Ascending aorta (tissue), 2 donors: ENCODE results near the gene CELF4. TPM values are rescaled to one million over a fixed set of nuclear protein-coding genes. Genes with fewer than 3 reads are reported as not detected.

Experiments
- DNase-seq, 2 donors: peaks; one replicate each; pipeline ENCODE4 v3.0.0-alpha.2; 2019; ENCODE audit warnings: low spot score in 2 of 2
- H3K27ac ChIP-seq, 2 donors: fragments of 200-600 bp; sonication (generic); one replicate each; pipeline ENCODE4 v1.5.1; 2016 to 2017; ENCODE audit warnings: mild to moderate bottlenecking in 1 of 2
- H3K27me3 ChIP-seq: fragments of 200-600 bp; sonication (generic); one replicate; pipeline ENCODE4 v1.5.1; 2017
- H3K36me3 ChIP-seq, 2 donors: fragments of 200-600 bp; sonication (generic); one replicate each; pipeline ENCODE4 v1.5.1; 2016
- H3K4me1 ChIP-seq, 2 donors: fragments of 200-600 bp; sonication (generic); one replicate each; pipeline ENCODE4 v1.5.1; 2016 to 2017; ENCODE audit warnings: mild to moderate bottlenecking in 1 of 2
- H3K4me3 ChIP-seq, 2 donors: fragments of 200-600 bp; sonication (generic); one replicate each; pipeline ENCODE4 v1.5.1; 2016 to 2017; ENCODE audit warnings: mild to moderate bottlenecking in 1 of 2
- H3K9me3 ChIP-seq, 2 donors: fragments of 200-600 bp; sonication (generic); one replicate each; pipeline ENCODE4 v1.5.1; 2016
- intact Hi-C: fragments of 100-400 bp; cut with DNase I; formaldehyde crosslinking; loops from one replicate; pipeline ENCODE4 v1.15.1; 2023
- total RNA-seq: library from RNA; depleted of rRNA; stranded (reverse); fragments of >200 nt; gene quantifications from one replicate; pipeline ENCODE4 v1.1.0, GENCODE V29; 2016
- TF ChIP-seq, protein P1 (sequence below), 3 experiments: fragments of 200-600 bp in 2 of 3; fragments of 450-650 bp in 1 of 3; sonication (generic) in 2 of 3; IDR thresholded peaks; one replicate each; pipeline ENCODE4 v1.5.1; 2016 to 2019; ENCODE audit warnings: antibody characterized with exemption in 3 of 3, mild to moderate bottlenecking in 1 of 3, moderate library complexity in 1 of 3

Gene CELF4
- total RNA-seq, 1 donor from 2014 or later = not detected

DNA sequence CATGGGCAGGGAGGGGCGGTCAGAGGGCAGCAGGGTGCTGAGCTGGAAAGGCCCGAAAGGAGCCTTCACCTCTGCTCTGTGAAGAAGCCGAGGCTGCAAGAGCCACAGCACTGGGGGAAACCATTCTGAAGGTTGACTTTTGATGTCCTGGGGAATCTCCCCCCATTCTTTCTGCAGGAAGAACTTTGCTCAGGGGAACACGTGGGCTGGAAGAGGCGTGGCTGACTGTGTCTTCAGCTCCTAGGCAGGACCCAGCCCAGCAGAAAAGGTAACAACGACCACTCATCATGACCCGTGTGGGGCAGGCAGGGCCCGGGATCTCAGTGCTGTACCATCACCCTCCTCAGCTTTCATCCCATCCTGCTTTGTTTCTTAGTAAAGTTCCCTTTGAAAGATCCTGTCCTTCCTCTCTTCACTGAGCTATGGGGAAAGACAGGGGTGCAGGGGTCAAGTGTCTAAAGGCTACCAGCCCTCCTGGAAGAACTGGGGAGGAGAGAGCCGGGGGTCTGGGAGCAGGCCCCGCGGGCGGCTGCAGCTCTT lies 312.7 kb downstream of the CELF4 start:
- H3K4me1 ChIP-seq = peaks cover 0 to 4% of the 10 kb centered on the region in 2 donors
- no peaks in the 10 kb centered on the region for H3K36me3 ChIP-seq
- intact Hi-C loops = loop anchor here (10.0 kb wide), 1 partner anchor 62 kb away; no protein-coding TSS in a partner anchor
- TF ChIP-seq, protein P1, sequence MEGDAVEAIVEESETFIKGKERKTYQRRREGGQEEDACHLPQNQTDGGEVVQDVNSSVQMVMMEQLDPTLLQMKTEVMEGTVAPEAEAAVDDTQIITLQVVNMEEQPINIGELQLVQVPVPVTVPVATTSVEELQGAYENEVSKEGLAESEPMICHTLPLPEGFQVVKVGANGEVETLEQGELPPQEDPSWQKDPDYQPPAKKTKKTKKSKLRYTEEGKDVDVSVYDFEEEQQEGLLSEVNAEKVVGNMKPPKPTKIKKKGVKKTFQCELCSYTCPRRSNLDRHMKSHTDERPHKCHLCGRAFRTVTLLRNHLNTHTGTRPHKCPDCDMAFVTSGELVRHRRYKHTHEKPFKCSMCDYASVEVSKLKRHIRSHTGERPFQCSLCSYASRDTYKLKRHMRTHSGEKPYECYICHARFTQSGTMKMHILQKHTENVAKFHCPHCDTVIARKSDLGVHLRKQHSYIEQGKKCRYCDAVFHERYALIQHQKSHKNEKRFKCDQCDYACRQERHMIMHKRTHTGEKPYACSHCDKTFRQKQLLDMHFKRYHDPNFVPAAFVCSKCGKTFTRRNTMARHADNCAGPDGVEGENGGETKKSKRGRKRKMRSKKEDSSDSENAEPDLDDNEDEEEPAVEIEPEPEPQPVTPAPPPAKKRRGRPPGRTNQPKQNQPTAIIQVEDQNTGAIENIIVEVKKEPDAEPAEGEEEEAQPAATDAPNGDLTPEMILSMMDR (IDR thresholded peaks at IDR 0.05) = no peak
- peaks cover 8% of the 10 kb centered on the region for H3K27me3 ChIP-seq
- no peak for DNase-seq
- no peak overlapping the region for H3K27ac ChIP-seq
- H3K9me3 ChIP-seq = no peaks in the 10 kb centered on the region
- H3K4me3 ChIP-seq = no peak overlapping the region

DNA sequence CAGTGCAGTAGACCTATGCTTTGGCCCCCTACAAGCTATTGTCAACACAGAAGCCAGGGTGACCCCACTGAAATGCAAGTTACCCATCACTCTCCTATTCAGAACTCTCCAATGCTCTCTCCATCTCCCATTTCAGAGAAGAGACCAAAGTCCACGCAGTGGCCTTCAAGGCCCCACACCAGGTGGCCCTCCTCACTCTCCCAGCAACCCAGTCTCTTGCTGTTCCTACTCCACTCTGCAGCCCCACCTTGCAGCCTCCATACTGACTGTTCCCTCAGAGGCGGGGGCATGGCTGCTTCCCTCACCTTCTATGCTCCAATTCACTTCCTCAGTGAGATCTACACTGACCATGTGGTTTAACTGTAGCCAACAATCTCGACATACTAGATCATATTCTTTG lies 313.3 kb downstream of the CELF4 start:
- intact Hi-C loops = loop anchor here (10.0 kb wide), 1 partner anchor 62 kb away; no protein-coding TSS in a partner anchor
- H3K4me1 ChIP-seq = peaks cover 0 to 4% of the 10 kb centered on the region in 2 donors

DNA sequence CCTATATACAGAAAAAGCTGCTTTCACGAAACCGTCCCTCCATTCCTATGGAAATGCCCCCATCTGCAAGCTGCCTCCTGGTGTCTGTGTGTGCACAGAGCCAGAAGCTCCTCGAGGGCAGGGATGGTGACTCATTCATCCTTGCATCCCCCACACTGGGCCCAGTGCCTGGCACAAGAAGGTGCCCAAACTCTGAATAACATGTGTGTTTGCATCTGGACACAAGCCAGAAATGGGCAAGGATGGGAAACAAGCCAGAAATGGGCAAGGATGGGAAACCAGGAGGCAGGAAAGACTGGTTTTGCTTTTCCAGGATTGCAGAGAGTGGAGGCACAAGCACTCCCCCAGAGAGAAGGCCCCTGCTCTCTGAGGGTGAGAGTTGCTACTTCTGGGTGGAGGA lies 313.9 kb downstream of the CELF4 start:
- Histone ChIP-seq H3K27me3 (peaks cover 8% of the 10 kb centered on the region), H3K36me3 (no peaks in the 10 kb centered on the region), H3K4me1 (peaks cover 0 to 4% of the 10 kb centered on the region in 2 donors)

More for the DNA sequence above, 313.3 kb downstream of the CELF4 start:
- no peak for DNase-seq
- H3K9me3 ChIP-seq = no peaks in the 10 kb centered on the region
- H3K4me3 ChIP-seq = no peak overlapping the region
- TF ChIP-seq, protein P1 (IDR thresholded peaks at IDR 0.05) = no peak
- no peak overlapping the region for H3K27ac ChIP-seq
- H3K27me3 ChIP-seq = peaks cover 8% of the 10 kb centered on the region
- no peaks in the 10 kb centered on the region for H3K36me3 ChIP-seq

DNA sequence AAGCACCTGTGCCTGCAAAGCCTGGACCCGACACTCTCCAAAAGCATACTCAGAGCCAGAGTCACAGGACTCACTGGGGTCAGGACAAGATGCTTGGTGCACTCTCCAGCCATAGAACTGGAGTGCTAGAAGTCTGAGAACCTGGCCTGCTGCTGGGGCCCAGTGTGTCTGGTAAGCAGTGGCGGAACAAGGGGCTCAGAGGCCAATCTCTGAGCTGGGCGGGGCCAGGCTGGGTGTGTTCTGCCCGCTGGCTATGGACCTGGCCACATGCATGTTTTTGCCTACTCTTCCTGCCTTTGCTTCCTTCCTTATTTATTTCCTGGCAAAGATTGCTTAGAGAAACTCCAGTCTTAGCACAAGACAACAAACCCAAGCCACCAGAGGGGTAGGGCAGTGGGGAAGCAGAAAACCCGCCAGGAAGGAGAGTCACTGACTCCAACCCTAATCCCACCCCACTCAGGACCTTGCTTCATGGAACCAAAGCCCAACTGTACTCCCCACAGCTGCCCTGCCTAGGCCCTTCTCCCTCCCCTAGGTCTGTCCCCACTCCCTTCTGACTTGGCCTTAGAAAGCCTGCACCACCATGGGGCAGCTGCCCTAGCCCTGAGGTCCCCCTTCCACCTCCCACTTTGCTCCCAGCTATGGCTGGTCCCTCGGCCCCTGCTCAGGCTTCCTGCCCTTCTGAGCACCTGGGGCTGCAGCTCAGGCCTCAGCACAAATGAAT lies 315.5 kb downstream of the CELF4 start:
- TF ChIP-seq, protein P1 (IDR thresholded peaks at IDR 0.05) = no peak
- Histone ChIP-seq H3K9me3 (no peaks in the 10 kb centered on the region), H3K27ac (no peak overlapping the region), H3K4me3 (no peak overlapping the region), H3K4me1 (peaks cover 0 to 4% of the 10 kb centered on the region in 2 donors), H3K36me3 (no peaks in the 10 kb centered on the region), H3K27me3 (peaks cover 8% of the 10 kb centered on the region)
- intact Hi-C loops = loop anchor here (10.0 kb wide), 1 partner anchor 65 kb away; no protein-coding TSS in a partner anchor
- DNase-seq = no peak

More for the DNA sequence above, 313.9 kb downstream of the CELF4 start:
- H3K4me3 ChIP-seq = no peak overlapping the region
- H3K27ac ChIP-seq = no peak overlapping the region
- intact Hi-C loops = loop anchor here (10.0 kb wide), 1 partner anchor 63 kb away; no protein-coding TSS in a partner anchor
- no peak for DNase-seq
- H3K9me3 ChIP-seq = no peaks in the 10 kb centered on the region
- TF ChIP-seq, protein P1 (IDR thresholded peaks at IDR 0.05) = no peak

DNA sequence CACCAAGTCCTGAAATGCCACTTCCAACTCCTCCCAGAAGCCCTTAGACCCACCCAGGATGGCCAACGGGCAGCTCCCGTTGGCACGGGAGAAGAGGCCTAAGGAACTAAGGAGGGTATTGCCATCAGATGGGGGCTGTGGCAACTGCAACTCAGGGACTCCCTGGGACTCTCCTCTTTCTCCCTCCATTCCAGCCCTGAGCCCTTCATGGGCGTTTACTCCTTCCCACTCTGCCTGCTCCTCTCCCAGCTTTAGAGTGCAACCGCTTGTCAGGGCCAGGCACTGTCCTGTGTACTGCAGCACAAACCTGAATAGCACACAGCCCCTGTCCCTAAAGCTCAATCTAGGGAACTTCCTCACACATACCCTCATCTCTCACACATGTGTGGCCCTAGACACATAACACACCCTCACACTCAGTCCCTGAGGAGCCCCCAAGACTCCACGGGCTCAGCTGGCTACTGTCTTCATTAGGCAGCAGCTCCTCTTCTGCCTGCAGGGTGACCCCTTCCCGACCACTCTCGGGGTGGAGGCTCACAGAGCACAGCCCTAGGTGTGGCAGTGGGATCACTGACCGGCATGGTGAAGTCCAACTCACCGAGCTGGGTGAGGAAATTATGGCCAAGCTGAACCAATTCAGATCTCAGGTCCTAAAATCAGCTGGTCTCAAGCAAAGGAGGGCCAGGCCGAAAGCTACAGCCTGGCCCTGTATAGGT lies 316.3 kb downstream of the CELF4 start:
- no peak overlapping the region for H3K27ac ChIP-seq
- H3K27me3 ChIP-seq = peaks cover 6% of the 10 kb centered on the region
- no peaks in the 10 kb centered on the region for H3K9me3 ChIP-seq
- no peak for DNase-seq
- peaks cover 0 to 2% of the 10 kb centered on the region in 2 donors for H3K4me1 ChIP-seq
- no peaks in the 10 kb centered on the region for H3K36me3 ChIP-seq
- TF ChIP-seq, protein P1 (IDR thresholded peaks at IDR 0.05) = no peak
- H3K4me3 ChIP-seq = no peak overlapping the region
- intact Hi-C loops = no loop called here
